ENCODE data around the gene HOXC4.

The HOXC4 gene

GRCh38 chr12:54036620-54037359, 16.8 kb upstream of the HOXC4 start:
- TF ChIP-seq CTCF (IDR thresholded peaks at IDR 0.05; ENCODE audit: low read depth, low read length) (no peak), EZH2phosphoT487 (IDR thresholded peaks at IDR 0.05; ENCODE audit: low read depth) (no peak)
- no peak overlapping the region for H3K9ac ChIP-seq (ENCODE audit: low read length)
- no peaks in the 10 kb centered on the region for H3K36me3 ChIP-seq (replicated peaks; ENCODE audit: low read depth, low read length)
- H3K27ac ChIP-seq (ENCODE audit: low read length): no peak overlapping the region
- no peak overlapping the region for H3K4me2 ChIP-seq (ENCODE audit: low read length)
- H3K4me1 ChIP-seq (ENCODE audit: low read length): 0 out of 2 replicates have a peak, but pooled peaks cover 3% of the 10 kb centered on the region
- no peak overlapping the region for H3K4me3 ChIP-seq (ENCODE audit: low read length)
- no peaks in the 10 kb centered on the region for H3K9me3 ChIP-seq (ENCODE audit: insufficient read depth, low read length)
- H3K79me2 ChIP-seq (ENCODE audit: low read length): no peaks in the 10 kb centered on the region
- no peaks in the 10 kb centered on the region for H3K27me3 ChIP-seq (ENCODE audit: low read depth, low read length)
- H4K20me1 ChIP-seq (ENCODE audit: insufficient read depth, low read length): no peaks in the 10 kb centered on the region
- no peak overlapping the region for H2AFZ ChIP-seq (ENCODE audit: low read depth, low read length)

GRCh38 chr12:54037360-54038283, 16.0 kb upstream of the HOXC4 start:
- H3K4me1 ChIP-seq (ENCODE audit: low read length): 0 out of 2 replicates have a peak, but pooled peaks cover 3% of the 10 kb centered on the region
- H3K9ac ChIP-seq (ENCODE audit: low read length): no peak overlapping the region
- no peak overlapping the region for H3K27ac ChIP-seq (ENCODE audit: low read length)
- no peaks in the 10 kb centered on the region for H3K9me3 ChIP-seq (ENCODE audit: insufficient read depth, low read length)
- no peak overlapping the region for H2AFZ ChIP-seq (ENCODE audit: low read depth, low read length)
- TF ChIP-seq EZH2phosphoT487 (IDR thresholded peaks at IDR 0.05; ENCODE audit: low read depth): no peak
- no peak for TF ChIP-seq CTCF (IDR thresholded peaks at IDR 0.05; ENCODE audit: low read depth, low read length)
- no peaks in the 10 kb centered on the region for H3K27me3 ChIP-seq (ENCODE audit: low read depth, low read length)
- no peaks in the 10 kb centered on the region for H3K36me3 ChIP-seq (replicated peaks; ENCODE audit: low read depth, low read length)
- H3K79me2 ChIP-seq (ENCODE audit: low read length): no peaks in the 10 kb centered on the region
- no peak overlapping the region for H3K4me3 ChIP-seq (ENCODE audit: low read length)
- no peak overlapping the region for H3K4me2 ChIP-seq (ENCODE audit: low read length)
- H4K20me1 ChIP-seq (ENCODE audit: insufficient read depth, low read length): no peaks in the 10 kb centered on the region

GRCh38 chr12:54038284-54038870, 15.3 kb upstream of the HOXC4 start:
- no peak overlapping the region for H3K4me3 ChIP-seq (ENCODE audit: low read length)
- no peaks in the 10 kb centered on the region for H3K79me2 ChIP-seq (ENCODE audit: low read length)
- TF ChIP-seq EZH2phosphoT487 (IDR thresholded peaks at IDR 0.05; ENCODE audit: low read depth) (no peak), CTCF (IDR thresholded peaks at IDR 0.05; ENCODE audit: low read depth, low read length) (no peak)
- H3K4me1 ChIP-seq (ENCODE audit: low read length): peaks cover 10% of the 10 kb centered on the region; the same call in 1 of the 2 replicates
- H3K27ac ChIP-seq (ENCODE audit: low read length): no peak overlapping the region
- no peaks in the 10 kb centered on the region for H3K27me3 ChIP-seq (ENCODE audit: low read depth, low read length)
- no peaks in the 10 kb centered on the region for H3K36me3 ChIP-seq (replicated peaks; ENCODE audit: low read depth, low read length)
- H3K9ac ChIP-seq (ENCODE audit: low read length): no peak overlapping the region
- H2AFZ ChIP-seq (ENCODE audit: low read depth, low read length): no peak overlapping the region
- H3K4me2 ChIP-seq (ENCODE audit: low read length): no peak overlapping the region
- no peaks in the 10 kb centered on the region for H3K9me3 ChIP-seq (ENCODE audit: insufficient read depth, low read length)
- H4K20me1 ChIP-seq (ENCODE audit: insufficient read depth, low read length): no peaks in the 10 kb centered on the region
